HepG2 (cell line): ENCODE measurements around the gene AGER. TPM values are rescaled to one million over a fixed set of nuclear protein-coding genes. Genes with fewer than 3 reads are reported as not detected.
A peak's percentile ranks its signal among the peaks of the same experiment; 100 is the strongest.

ENCODE experiments used
- ATAC-seq: fragments of 200-7000 bp; cut with Tn5 transposase; 3 replicates; pipeline ENCODE4 v1.9.1; 2020; ENCODE audit warnings: mild to moderate bottlenecking, moderate library complexity
- BruUV-seq: library from RNA; stranded (reverse); fragments of 400-500 nt; replicated peaks from 2 replicates; lab custom pipeline; 2021; lab: Mats Ljungman, UMichigan
- CTCF ChIA-PET: fragments of 300-600 bp; formaldehyde crosslinking; extraction: SDS; loops from one replicate; lab custom pipeline; 2021; ENCODE audit warnings: low total read pairs, inconsistent platforms, low intra/inter-chr PET ratio; lab: Yijun Ruan, JAX
- POLR2A ChIA-PET: fragments of 350-600 bp; sonication (Branson Sonifier 250); formaldehyde crosslinking; loops from one replicate; lab custom pipeline; 2020; ENCODE audit warnings: antibody characterized with exemption, inconsistent platforms; lab: Yijun Ruan, JAX
- DNase-seq: peaks from one replicate; pipeline ENCODE4 v3.0.0-alpha.2; 2015; ENCODE audit warnings: low spot score
- FAIRE-seq: peaks from 3 replicates; lab custom pipeline; 2011; peaks lifted over from hg19 to GRCh38; lab: Jason Lieb, UNC
- H2AFZ ChIP-seq: one replicate; pipeline ENCODE4 v1.6.1; 2011; ENCODE audit warnings: low read length, inconsistent platforms
- H3K27ac ChIP-seq: fragments of 300-600 bp; 3 replicates; pipeline ENCODE4 v1.8.0; 2011; ENCODE audit warnings: mixed run types, mild to moderate bottlenecking, mixed read lengths, low read length, inconsistent platforms; ENCODE audit not compliant: insufficient read depth; ENCODE audit errors: extremely low read length
- H3K27me3 ChIP-seq, 2 experiments: fragments of 200-600 bp in 1 of 2; 2 replicates in 1 of 2; 3 replicates in 1 of 2; pipeline versions ENCODE4 v1.6.0 to v1.8.0; 2011; ENCODE audit warnings: low read length in 2 of 2, mild to moderate bottlenecking in 2 of 2, moderate library complexity in 2 of 2, inconsistent platforms in 1 of 2; ENCODE audit not compliant: insufficient read depth in 2 of 2, control insufficient read depth in 1 of 2
- H3K36me3 ChIP-seq, 2 experiments: fragments of 200-600 bp in 1 of 2; replicated peaks in 1 of 2; 2 replicates in 1 of 2; 3 replicates in 1 of 2; pipeline versions ENCODE4 v1.5.1 to v1.8.0; 2011; ENCODE audit warnings: low read length in 2 of 2, inconsistent platforms in 1 of 2; ENCODE audit not compliant: insufficient read depth in 2 of 2, control insufficient read depth in 1 of 2
- H3K4me1 ChIP-seq: 2 replicates; pipeline ENCODE4 v1.5.1; 2012; ENCODE audit warnings: low read length, inconsistent platforms; ENCODE audit not compliant: insufficient read depth
- H3K4me2 ChIP-seq: 2 replicates; pipeline ENCODE4 v1.6.0; 2011; ENCODE audit warnings: low read depth, low read length, inconsistent platforms
- H3K4me3 ChIP-seq, 3 experiments: fragments of 200-600 bp in 1 of 3; sonication (generic), shearing (Covaris generic) in 1 of 3; replicated peaks in 1 of 3; 2 replicates each; pipeline ENCODE4 v1.5.1; 2011 to 2016; ENCODE audit warnings: low read length in 3 of 3, inconsistent platforms in 2 of 3, low read depth in 2 of 3, mild to moderate bottlenecking in 2 of 3, control low read depth in 1 of 3, mixed read lengths in 1 of 3; ENCODE audit not compliant: insufficient read depth in 1 of 3
- H3K79me2 ChIP-seq: one replicate; pipeline ENCODE4 v1.6.1; 2011; ENCODE audit warnings: low read length, inconsistent platforms; ENCODE audit not compliant: insufficient read depth
- H3K9ac ChIP-seq: 2 replicates; pipeline ENCODE4 v1.6.0; 2011; ENCODE audit warnings: mild to moderate bottlenecking, low read depth, low read length, inconsistent platforms; ENCODE audit not compliant: insufficient read depth
- H3K9me3 ChIP-seq: 2 replicates; pipeline ENCODE4 v1.5.1; 2012; ENCODE audit warnings: mild to moderate bottlenecking, low read length
- H4K20me1 ChIP-seq: 2 replicates; pipeline ENCODE4 v1.6.0; 2011; ENCODE audit warnings: inconsistent platforms, mild to moderate bottlenecking, low read length, moderate library complexity; ENCODE audit not compliant: insufficient read depth
- ATM ChIP-seq: fragments of 450-650 bp; IDR thresholded peaks from 2 replicates; pipeline ENCODE4 v1.7.1; 2017; ENCODE audit warnings: mild to moderate bottlenecking, borderline replicate concordance
- IKZF4 ChIP-seq: sonication (generic); formaldehyde crosslinking; IDR thresholded peaks from 2 replicates; pipeline ENCODE4 v1.5.1; 2020; ENCODE audit warnings: borderline replicate concordance, mild to moderate bottlenecking, low read depth, missing genetic modification reagents; ENCODE audit errors: not compliant biosample characterization
- NFATC3 ChIP-seq: sonication (generic); formaldehyde crosslinking; IDR thresholded peaks from 2 replicates; pipeline ENCODE4 v1.5.1; 2020; ENCODE audit warnings: mild to moderate bottlenecking, missing genetic modification reagents
- POLR2A ChIP-seq, 2 experiments: IDR thresholded peaks; 2 replicates each; pipeline ENCODE4 v1.6.1; 2011; ENCODE audit warnings: low read depth in 2 of 2, low read length in 2 of 2, mild to moderate bottlenecking in 1 of 2, moderate library complexity in 1 of 2; ENCODE audit not compliant: insufficient read depth in 1 of 2
- SMAD1 ChIP-seq: sonication (generic); formaldehyde crosslinking; IDR thresholded peaks from 2 replicates; pipeline ENCODE4 v1.4.0; 2020; ENCODE audit warnings: missing genetic modification reagents, low read depth, mild to moderate bottlenecking, borderline replicate concordance
- YEATS2 ChIP-seq: sonication (generic); formaldehyde crosslinking; IDR thresholded peaks from 2 replicates; pipeline ENCODE4 v1.4.0; 2020; ENCODE audit warnings: missing genetic modification reagents, borderline replicate concordance
- ZBTB8A ChIP-seq: sonication (generic); formaldehyde crosslinking; IDR thresholded peaks from 2 replicates; pipeline ENCODE4 v1.4.0; 2020; ENCODE audit warnings: mild to moderate bottlenecking, low read depth, missing genetic modification reagents, borderline replicate concordance
- ZMYM3 ChIP-seq: sonication (generic); formaldehyde crosslinking; IDR thresholded peaks from 2 replicates; pipeline ENCODE4 v1.5.1; 2020; ENCODE audit warnings: mild to moderate bottlenecking, missing genetic modification reagents
- ZNF557 ChIP-seq: sonication (generic); formaldehyde crosslinking; IDR thresholded peaks from 2 replicates; pipeline ENCODE4 v1.4.0; 2020; ENCODE audit warnings: missing genetic modification reagents
- ZNF670 ChIP-seq: sonication (generic); formaldehyde crosslinking; IDR thresholded peaks from 2 replicates; pipeline ENCODE4 v1.8.0; 2022; ENCODE audit warnings: mild to moderate bottlenecking, missing genetic modification reagents, borderline replicate concordance
- ZZZ3 ChIP-seq: sonication (generic); formaldehyde crosslinking; IDR thresholded peaks from 2 replicates; pipeline ENCODE4 v1.4.0; 2020; ENCODE audit warnings: missing genetic modification reagents, mild to moderate bottlenecking, borderline replicate concordance
- WGBS: methylation state at CpG from one replicate; pipeline ENCODE4 v1.1.6; 2017; ENCODE audit warnings: low lambda C conversion rate; 5-methylcytosine and 5-hydroxymethylcytosine counted together
- in situ Hi-C: cut with HindIII; loops from 2 replicates; pipeline ENCODE4 v1.10.0; 2017; ENCODE audit warnings: low pct_unique_long_range_greater_than_20kb; ENCODE audit not compliant: extremely low pct_ligation_motif_present
- intact Hi-C: fragments of 100-400 bp; cut with micrococcal nuclease; formaldehyde crosslinking; loops from one replicate; pipeline ENCODE4 v1.10.0; 2022; ENCODE audit not compliant: unreplicated experiment
- polyA plus RNA-seq, 8 experiments: library from polyadenylated mRNA; depleted of rRNA in 3 of 8; stranded (reverse) in 7 of 8; unstranded in 1 of 8; fragments of >200 nt; fragmentation: Illumina TruSeq in 4 of 8; extraction: Trizol in 4 of 8; gene quantifications; 2 replicates each; pipeline versions ENCODE4 v1.2.1 to v1.2.3, GENCODE V29; 2011 to 2016; ENCODE audit warnings: low read depth in 4 of 8, missing spikeins in 1 of 8, mixed read lengths in 1 of 8; ENCODE audit not compliant: insufficient read depth in 1 of 8
- total RNA-seq, 5 experiments: library from RNA; depleted of rRNA; stranded (reverse); fragments of >200 nt; fragmentation: Illumina TruSeq; extraction: Trizol; gene quantifications; 2 replicates each; pipeline ENCODE4 v1.2.3, GENCODE V29; 2016; ENCODE audit warnings: low read depth in 1 of 5
- TF ChIP-seq, protein P1 (sequence below): sonication (generic); formaldehyde crosslinking; IDR thresholded peaks from 2 replicates; pipeline ENCODE4 v1.8.1; 2023; ENCODE audit warnings: mild to moderate bottlenecking, inconsistent platforms, moderate library complexity, missing genetic modification reagents, borderline replicate concordance
- TF ChIP-seq, protein P2 (sequence below): sonication (generic); formaldehyde crosslinking; IDR thresholded peaks from 2 replicates; pipeline ENCODE4 v1.4.0; 2020; ENCODE audit warnings: missing genetic modification reagents
- TF ChIP-seq, protein P3 (sequence below): sonication (generic); formaldehyde crosslinking; IDR thresholded peaks from 2 replicates; pipeline ENCODE4 v1.5.0; 2020; ENCODE audit warnings: mild to moderate bottlenecking, missing genetic modification reagents

The AGER gene
- total and polyA plus RNA-seq, 2 of the 13 experiments (the other 11 are each of a cell fraction or from before 2014, with no cell fraction given), result 1.9 to 5.1 TPM

- Histone ChIP-seq H3K27me3 (no peaks in the 10 kb centered on the region; a peak in 1 of 5 replicates), H3K27ac (peak overlapping the region; percentile 55), H2AFZ (no peak overlapping the region), H3K4me2 (peak overlapping the region; percentile 88), H3K4me3 (peak overlapping the region; percentile 96 to 98 (median 98)), H3K36me3 (peaks cover 9 to 19% of the 10 kb centered on the region in 2 experiments; a peak in 4 of 5 replicates), H3K9me3 (no peaks in the 10 kb centered on the region), H4K20me1 (no peaks in the 10 kb centered on the region), H3K9ac (peak overlapping the region; percentile 92), H3K79me2 (peaks cover 53% of the 10 kb centered on the region), H3K4me1 (peaks cover 60% of the 10 kb centered on the region)
- no peak for DNase-seq
- WGBS, result 5% methylated on average over 2 of the region's 2 CpGs
- BruUV-seq, result TSS peak; percentile 53
- in situ Hi-C loops, result no loop called here
- no peak for ATAC-seq
- ChIA-PET CTCF (no interaction called here), POLR2A (no interaction called here)
- FAIRE-seq, result no peak
- intact Hi-C loops, result loop anchor here (5.0 kb wide), 1 partner anchor 1092 kb away; no protein-coding TSS in a partner anchor
- TF ChIP-seq NFATC3 (no peak), ZNF557 (no peak), IKZF4 (CRISPR knock-in tag) (no peak), ZMYM3 (CRISPR knock-in tag) (no peak), SMAD1 (no peak), ZZZ3 (no peak), ATM (no peak), YEATS2 (CRISPR knock-in tag) (no peak), ZBTB8A (CRISPR knock-in tag) (0 out of 2 replicates have a peak, but pooled peaks have one; percentile 11), POLR2A (IDR thresholded peaks at IDR 0.05; ENCODE audit: insufficient read depth in 1 of 2, low read depth in 2 of 2, low read length in 2 of 2) (0 out of 4 replicates have a peak, but pooled peaks of 1 of the 2 experiments have one; percentile 5), ZNF670 (CRISPR knock-in tag) (no peak)
- TF ChIP-seq, protein P1, sequence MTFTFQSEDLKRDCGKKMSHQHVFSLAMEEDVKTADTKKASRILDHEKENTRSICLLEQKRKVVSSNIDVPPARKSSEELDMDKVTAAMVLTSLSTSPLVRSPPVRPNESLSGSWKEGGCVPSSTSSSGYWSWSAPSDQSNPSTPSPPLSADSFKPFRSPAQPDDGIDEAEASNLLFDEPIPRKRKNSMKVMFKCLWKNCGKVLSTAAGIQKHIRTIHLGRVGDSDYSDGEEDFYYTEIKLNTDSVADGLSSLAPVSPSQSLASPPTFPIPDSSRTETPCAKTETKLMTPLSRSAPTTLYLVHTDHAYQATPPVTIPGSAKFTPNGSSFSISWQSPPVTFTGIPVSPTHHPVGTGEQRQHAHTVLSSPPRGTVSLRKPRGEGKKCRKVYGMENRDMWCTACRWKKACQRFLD (CRISPR knock-in tag), result no peak
- TF ChIP-seq, protein P2, sequence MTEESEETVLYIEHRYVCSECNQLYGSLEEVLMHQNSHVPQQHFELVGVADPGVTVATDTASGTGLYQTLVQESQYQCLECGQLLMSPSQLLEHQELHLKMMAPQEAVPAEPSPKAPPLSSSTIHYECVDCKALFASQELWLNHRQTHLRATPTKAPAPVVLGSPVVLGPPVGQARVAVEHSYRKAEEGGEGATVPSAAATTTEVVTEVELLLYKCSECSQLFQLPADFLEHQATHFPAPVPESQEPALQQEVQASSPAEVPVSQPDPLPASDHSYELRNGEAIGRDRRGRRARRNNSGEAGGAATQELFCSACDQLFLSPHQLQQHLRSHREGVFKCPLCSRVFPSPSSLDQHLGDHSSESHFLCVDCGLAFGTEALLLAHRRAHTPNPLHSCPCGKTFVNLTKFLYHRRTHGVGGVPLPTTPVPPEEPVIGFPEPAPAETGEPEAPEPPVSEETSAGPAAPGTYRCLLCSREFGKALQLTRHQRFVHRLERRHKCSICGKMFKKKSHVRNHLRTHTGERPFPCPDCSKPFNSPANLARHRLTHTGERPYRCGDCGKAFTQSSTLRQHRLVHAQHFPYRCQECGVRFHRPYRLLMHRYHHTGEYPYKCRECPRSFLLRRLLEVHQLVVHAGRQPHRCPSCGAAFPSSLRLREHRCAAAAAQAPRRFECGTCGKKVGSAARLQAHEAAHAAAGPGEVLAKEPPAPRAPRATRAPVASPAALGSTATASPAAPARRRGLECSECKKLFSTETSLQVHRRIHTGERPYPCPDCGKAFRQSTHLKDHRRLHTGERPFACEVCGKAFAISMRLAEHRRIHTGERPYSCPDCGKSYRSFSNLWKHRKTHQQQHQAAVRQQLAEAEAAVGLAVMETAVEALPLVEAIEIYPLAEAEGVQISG (CRISPR knock-in tag), result no peak
- TF ChIP-seq, protein P3, sequence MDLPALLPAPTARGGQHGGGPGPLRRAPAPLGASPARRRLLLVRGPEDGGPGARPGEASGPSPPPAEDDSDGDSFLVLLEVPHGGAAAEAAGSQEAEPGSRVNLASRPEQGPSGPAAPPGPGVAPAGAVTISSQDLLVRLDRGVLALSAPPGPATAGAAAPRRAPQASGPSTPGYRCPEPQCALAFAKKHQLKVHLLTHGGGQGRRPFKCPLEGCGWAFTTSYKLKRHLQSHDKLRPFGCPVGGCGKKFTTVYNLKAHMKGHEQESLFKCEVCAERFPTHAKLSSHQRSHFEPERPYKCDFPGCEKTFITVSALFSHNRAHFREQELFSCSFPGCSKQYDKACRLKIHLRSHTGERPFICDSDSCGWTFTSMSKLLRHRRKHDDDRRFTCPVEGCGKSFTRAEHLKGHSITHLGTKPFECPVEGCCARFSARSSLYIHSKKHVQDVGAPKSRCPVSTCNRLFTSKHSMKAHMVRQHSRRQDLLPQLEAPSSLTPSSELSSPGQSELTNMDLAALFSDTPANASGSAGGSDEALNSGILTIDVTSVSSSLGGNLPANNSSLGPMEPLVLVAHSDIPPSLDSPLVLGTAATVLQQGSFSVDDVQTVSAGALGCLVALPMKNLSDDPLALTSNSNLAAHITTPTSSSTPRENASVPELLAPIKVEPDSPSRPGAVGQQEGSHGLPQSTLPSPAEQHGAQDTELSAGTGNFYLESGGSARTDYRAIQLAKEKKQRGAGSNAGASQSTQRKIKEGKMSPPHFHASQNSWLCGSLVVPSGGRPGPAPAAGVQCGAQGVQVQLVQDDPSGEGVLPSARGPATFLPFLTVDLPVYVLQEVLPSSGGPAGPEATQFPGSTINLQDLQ (CRISPR knock-in tag), result no peak
Observed at GRCh38 chr6:32175322-32175710, 8.7 kb downstream of the AGER start.
